Measurements from ENCODE around the gene BTBD7.

Gene BTBD7

GRCh38 chr14:93206793-93207467, 125.9 kb downstream of the BTBD7 start, which contains the start of the genes GON7 and UBR7:
GON7 (minus strand) TSS chr14:93207065; CDS start chr14:93207037, 28 bp downstream.
UBR7 (plus strand) TSS chr14:93207256; CDS start chr14:93207292, 36 bp downstream.
- TF ChIP-seq CTCF (IDR thresholded peaks at IDR 0.05; ENCODE audit: extremely low read depth, missing control alignments), result peak; percentile 5

GRCh38 chr14:93201155-93201704, 131.6 kb downstream of the BTBD7 start:
- no peak for TF ChIP-seq CTCF (IDR thresholded peaks at IDR 0.05; ENCODE audit: extremely low read depth, missing control alignments)
- no peak for DNase-seq (ENCODE audit: low spot score)

More at GRCh38 chr14:93206793-93207467, 125.9 kb downstream of the BTBD7 start, which contains the start of the genes GON7 and UBR7:
- peak; percentile 92 for DNase-seq (ENCODE audit: low spot score)

- no peak for DNase-seq (ENCODE audit: low spot score)
- TF ChIP-seq CTCF (IDR thresholded peaks at IDR 0.05; ENCODE audit: extremely low read depth, missing control alignments), result no peak
Measured at GRCh38 chr14:93200553-93200952, 132.3 kb downstream of the BTBD7 start.

- TF ChIP-seq CTCF (IDR thresholded peaks at IDR 0.05; ENCODE audit: extremely low read depth, missing control alignments), result no peak
- DNase-seq (ENCODE audit: low spot score), result no peak
Measured at GRCh38 chr14:93199031-93199430, 133.8 kb downstream of the BTBD7 start.

GRCh38 chr14:93195316-93195999, 137.4 kb downstream of the BTBD7 start:
- TF ChIP-seq CTCF (IDR thresholded peaks at IDR 0.05; ENCODE audit: extremely low read depth, missing control alignments), result no peak
- no peak for DNase-seq (ENCODE audit: low spot score)

Data from GM20000 (cell line).